ENCODE results near the gene SERTM1.

SERTM1 gene

DNA sequence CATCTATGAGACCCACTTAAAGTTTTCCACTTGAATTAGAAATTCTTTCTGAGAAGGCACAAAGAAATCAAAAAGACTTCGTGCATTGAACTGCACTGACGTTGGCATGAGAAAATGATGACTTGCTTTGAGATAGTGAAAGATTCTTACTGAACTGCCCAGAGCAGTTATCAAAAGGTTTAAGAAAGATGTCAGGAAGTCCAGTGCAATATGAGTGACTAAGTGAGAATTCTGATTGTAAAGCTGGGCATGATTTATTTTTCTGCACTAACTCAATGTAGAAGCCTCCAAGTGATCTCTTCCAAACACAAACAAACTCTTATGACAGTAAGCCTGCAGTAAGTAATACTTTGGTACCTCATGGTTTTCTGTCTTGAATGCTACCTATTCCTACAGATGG, 52.1 kb downstream of the SERTM1 start:
- no peak overlapping the region for H3K4me3 ChIP-seq (ENCODE audit: low read depth in 1 of 2, low read length in 2 of 2)
- no peaks in the 10 kb centered on the region for H3K27me3 ChIP-seq (ENCODE audit: control insufficient read depth in 1 of 2, insufficient read depth in 2 of 2, low read length in 2 of 2)
- H3K9me3 ChIP-seq (ENCODE audit: control insufficient read depth in 1 of 2, low read length in 2 of 2) = no peaks in the 10 kb centered on the region
- no peaks in the 10 kb centered on the region for H3K36me3 ChIP-seq (ENCODE audit: control insufficient read depth in 1 of 2, insufficient read depth in 2 of 2, low read length in 2 of 2)
- no peak overlapping the region for H3K27ac ChIP-seq (ENCODE audit: low read depth, low read length)
- no peak overlapping the region for H3K9ac ChIP-seq (ENCODE audit: low read depth in 1 of 2, low read length in 2 of 2)
- no peaks in the 10 kb centered on the region for H3K4me1 ChIP-seq (ENCODE audit: control insufficient read depth in 1 of 2, insufficient read depth in 2 of 2, low read length in 2 of 2)

GRCh38 chr13:36728006-36728405, 54.2 kb downstream of the SERTM1 start:
- no peak overlapping the region for H3K9ac ChIP-seq (ENCODE audit: low read depth in 1 of 2, low read length in 2 of 2)
- H3K27ac ChIP-seq (ENCODE audit: low read depth, low read length) = no peak overlapping the region
- H3K27me3 ChIP-seq (ENCODE audit: control insufficient read depth in 1 of 2, insufficient read depth in 2 of 2, low read length in 2 of 2) = no peaks in the 10 kb centered on the region
- H3K4me1 ChIP-seq (ENCODE audit: control insufficient read depth in 1 of 2, insufficient read depth in 2 of 2, low read length in 2 of 2) = no peaks in the 10 kb centered on the region
- H3K36me3 ChIP-seq (ENCODE audit: control insufficient read depth in 1 of 2, insufficient read depth in 2 of 2, low read length in 2 of 2) = no peaks in the 10 kb centered on the region
- H3K4me3 ChIP-seq (ENCODE audit: low read depth in 1 of 2, low read length in 2 of 2) = no peak overlapping the region
- H3K9me3 ChIP-seq (ENCODE audit: control insufficient read depth in 1 of 2, low read length in 2 of 2) = no peaks in the 10 kb centered on the region

DNA sequence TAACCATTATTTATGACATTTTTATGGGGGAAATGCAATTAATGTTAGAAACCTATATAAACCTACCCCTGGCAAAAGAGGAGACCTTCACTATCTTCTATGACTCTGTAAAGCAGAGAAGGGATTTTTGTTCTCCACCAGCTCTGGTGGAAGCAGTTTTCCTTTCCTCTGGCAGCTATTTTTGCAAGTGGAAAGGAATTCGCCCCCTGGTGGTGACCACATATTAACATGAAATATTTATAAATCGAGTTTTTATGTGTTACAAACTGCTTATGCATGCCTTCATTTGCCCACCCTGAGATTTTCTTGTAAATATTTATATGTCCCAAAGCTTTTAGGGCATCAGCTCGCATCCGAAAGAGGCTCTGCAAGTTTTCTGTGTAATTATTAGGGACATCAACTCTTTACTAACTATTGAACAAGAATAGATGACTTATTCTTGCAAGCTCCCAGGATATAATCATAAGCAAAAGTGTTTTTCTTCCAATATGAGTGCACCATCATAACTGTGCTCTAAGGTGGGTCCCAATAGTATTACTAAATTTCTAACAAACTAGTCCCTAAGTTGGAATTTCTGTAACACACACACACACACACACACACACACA, 62.4 kb downstream of the SERTM1 start:
- Histone ChIP-seq H3K9me3 (ENCODE audit: control insufficient read depth in 1 of 2, low read length in 2 of 2) (no peaks in the 10 kb centered on the region), H3K9ac (ENCODE audit: low read depth in 1 of 2, low read length in 2 of 2) (no peak overlapping the region), H3K4me1 (ENCODE audit: control insufficient read depth in 1 of 2, insufficient read depth in 2 of 2, low read length in 2 of 2) (no peaks in the 10 kb centered on the region), H3K4me3 (ENCODE audit: low read depth in 1 of 2, low read length in 2 of 2) (no peak overlapping the region), H3K27ac (ENCODE audit: low read depth, low read length) (no peak overlapping the region), H3K36me3 (ENCODE audit: control insufficient read depth in 1 of 2, insufficient read depth in 2 of 2, low read length in 2 of 2) (no peaks in the 10 kb centered on the region), H3K27me3 (ENCODE audit: control insufficient read depth in 1 of 2, insufficient read depth in 2 of 2, low read length in 2 of 2) (no peaks in the 10 kb centered on the region)

- Histone ChIP-seq H3K27ac (ENCODE audit: low read depth, low read length) (no peak overlapping the region), H3K4me1 (ENCODE audit: control insufficient read depth in 1 of 2, insufficient read depth in 2 of 2, low read length in 2 of 2) (no peaks in the 10 kb centered on the region), H3K9me3 (ENCODE audit: control insufficient read depth in 1 of 2, low read length in 2 of 2) (no peaks in the 10 kb centered on the region), H3K36me3 (ENCODE audit: control insufficient read depth in 1 of 2, insufficient read depth in 2 of 2, low read length in 2 of 2) (no peaks in the 10 kb centered on the region), H3K27me3 (ENCODE audit: control insufficient read depth in 1 of 2, insufficient read depth in 2 of 2, low read length in 2 of 2) (no peaks in the 10 kb centered on the region), H3K4me3 (ENCODE audit: low read depth in 1 of 2, low read length in 2 of 2) (no peak overlapping the region), H3K9ac (ENCODE audit: low read depth in 1 of 2, low read length in 2 of 2) (no peak overlapping the region)
Measured at GRCh38 chr13:36737524-36738083, 63.8 kb downstream of the SERTM1 start.

GRCh38 chr13:36745436-36745835, 71.6 kb downstream of the SERTM1 start:
- H3K4me3 ChIP-seq (ENCODE audit: low read depth in 1 of 2, low read length in 2 of 2) = no peak overlapping the region
- no peaks in the 10 kb centered on the region for H3K4me1 ChIP-seq (ENCODE audit: control insufficient read depth in 1 of 2, insufficient read depth in 2 of 2, low read length in 2 of 2)
- H3K27ac ChIP-seq (ENCODE audit: low read depth, low read length) = no peak overlapping the region
- no peak overlapping the region for H3K9ac ChIP-seq (ENCODE audit: low read depth in 1 of 2, low read length in 2 of 2)
- no peaks in the 10 kb centered on the region for H3K9me3 ChIP-seq (ENCODE audit: control insufficient read depth in 1 of 2, low read length in 2 of 2)
- H3K36me3 ChIP-seq (ENCODE audit: control insufficient read depth in 1 of 2, insufficient read depth in 2 of 2, low read length in 2 of 2) = no peaks in the 10 kb centered on the region
- H3K27me3 ChIP-seq (ENCODE audit: control insufficient read depth in 1 of 2, insufficient read depth in 2 of 2, low read length in 2 of 2) = no peaks in the 10 kb centered on the region

DNA sequence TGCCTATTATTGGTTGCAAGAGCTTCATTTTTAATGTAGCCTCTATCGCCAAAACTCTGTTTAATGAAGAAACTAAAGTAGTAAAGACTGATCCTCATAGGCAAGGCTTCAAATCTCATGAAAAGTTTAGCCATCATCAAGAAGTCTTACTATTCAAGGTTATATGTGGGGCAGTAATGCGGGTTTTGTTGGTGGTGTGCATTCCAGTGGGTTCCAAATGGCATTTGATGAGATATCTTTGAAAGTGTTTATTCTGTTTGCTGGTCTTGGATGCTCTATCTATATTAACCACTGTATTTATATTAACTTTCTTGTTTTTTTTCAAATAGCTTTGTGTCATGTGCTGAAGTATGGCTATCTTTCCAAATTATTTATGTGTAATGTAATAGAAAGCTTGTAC, 72.2 kb downstream of the SERTM1 start:
- no peaks in the 10 kb centered on the region for H3K4me1 ChIP-seq (ENCODE audit: control insufficient read depth in 1 of 2, insufficient read depth in 2 of 2, low read length in 2 of 2)
- H3K9ac ChIP-seq (ENCODE audit: low read depth in 1 of 2, low read length in 2 of 2) = no peak overlapping the region
- no peak overlapping the region for H3K4me3 ChIP-seq (ENCODE audit: low read depth in 1 of 2, low read length in 2 of 2)
- H3K27me3 ChIP-seq (ENCODE audit: control insufficient read depth in 1 of 2, insufficient read depth in 2 of 2, low read length in 2 of 2) = no peaks in the 10 kb centered on the region
- H3K27ac ChIP-seq (ENCODE audit: low read depth, low read length) = no peak overlapping the region
- no peaks in the 10 kb centered on the region for H3K9me3 ChIP-seq (ENCODE audit: control insufficient read depth in 1 of 2, low read length in 2 of 2)
- no peaks in the 10 kb centered on the region for H3K36me3 ChIP-seq (ENCODE audit: control insufficient read depth in 1 of 2, insufficient read depth in 2 of 2, low read length in 2 of 2)
